ENCODE data around the gene PRRC2B. TPM values are rescaled to one million over a fixed set of nuclear protein-coding genes. Genes with fewer than 3 reads are reported as not detected.
"Not testable (repeated sequence)": the region's sequence is repeated elsewhere in the genome, so short reads cannot be mapped to it uniquely, and the experiment has no call there.

PRRC2B gene
- 96.5 and 106 TPM in 2 replicates for total RNA-seq (2014; rRNA removed; shearing (Covaris generic))

DNA sequence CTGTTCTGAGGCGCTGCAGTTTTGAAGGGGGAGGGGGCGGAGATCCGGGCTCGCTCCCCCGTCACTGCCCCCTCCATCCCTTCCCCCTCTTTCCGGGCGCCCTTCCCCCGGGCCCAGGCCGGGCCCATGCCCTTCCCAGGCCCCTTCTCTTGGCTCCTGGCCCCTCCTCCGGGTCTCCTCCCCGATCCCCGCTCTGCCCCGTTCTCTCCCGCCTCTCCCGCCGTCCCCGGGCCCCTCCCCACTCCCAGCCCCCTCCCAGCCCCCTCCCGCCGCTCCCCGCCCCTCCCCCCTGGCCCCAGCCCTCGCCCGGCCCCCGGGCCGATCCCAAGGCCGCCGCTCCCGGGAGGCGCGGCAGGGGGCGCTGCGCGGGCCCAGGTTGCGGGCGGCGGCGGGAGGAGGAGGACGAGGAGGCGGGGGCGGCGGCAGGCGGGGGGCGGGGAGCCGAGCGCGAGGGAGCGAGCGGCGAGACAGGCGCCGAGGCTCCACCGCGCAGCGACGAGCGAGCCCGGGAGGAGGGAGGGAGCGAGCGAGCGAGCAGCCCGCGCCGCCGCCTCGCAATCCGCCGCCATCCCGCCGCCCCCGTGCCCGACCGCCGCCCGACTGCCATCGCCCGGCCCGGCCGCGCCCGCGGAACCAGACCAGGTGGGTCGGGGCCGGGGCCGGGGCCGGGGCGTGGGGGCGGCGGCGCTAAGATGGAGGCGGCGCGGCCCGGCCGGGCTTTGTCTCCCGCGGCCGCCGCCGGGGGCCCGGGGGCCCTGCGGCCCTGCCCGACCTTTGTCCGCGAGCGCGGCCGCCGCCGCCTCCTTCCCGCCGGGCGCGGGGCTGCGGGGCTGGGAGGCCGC lies at the start of gene PRRC2B:
PRRC2B (plus strand) TSS at position 465 of the 842 bp plus-strand sequence. CDS start 36,059 bp downstream, outside the sequence.
- peak; percentile 76 for DNase-seq (ENCODE audit: low spot score)

DNA sequence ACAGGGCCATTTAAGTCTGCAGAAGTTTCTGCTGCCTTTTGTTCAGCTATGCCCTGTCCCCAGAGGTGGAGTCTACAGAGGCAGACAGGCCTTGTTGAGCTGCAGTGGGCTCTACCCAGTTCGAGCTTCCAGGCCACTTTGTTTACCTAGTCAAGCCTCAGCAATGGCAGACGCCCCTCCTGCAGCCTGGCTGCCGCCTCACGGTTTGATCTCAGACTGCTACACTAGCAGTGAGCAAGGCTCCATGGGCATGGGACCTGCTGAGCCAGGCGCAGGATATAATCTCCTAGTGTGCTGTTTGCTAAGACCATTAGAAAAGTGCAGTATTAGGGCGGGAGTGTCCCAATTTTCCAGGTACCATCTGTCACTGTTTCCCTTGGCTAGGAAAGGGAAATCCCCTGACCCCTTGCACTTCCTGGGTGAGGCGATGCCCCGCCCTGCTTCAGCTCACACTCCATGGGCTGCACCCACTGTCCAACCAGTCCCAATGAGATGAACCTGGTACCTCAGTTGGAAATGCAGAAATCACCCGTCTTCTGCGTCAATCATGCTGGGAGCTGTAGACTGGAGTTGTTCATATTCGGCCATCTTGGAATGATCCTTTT lies 48.9 kb upstream of the PRRC2B start:
- not testable (repeated sequence) for DNase-seq (ENCODE audit: low spot score)

DNA sequence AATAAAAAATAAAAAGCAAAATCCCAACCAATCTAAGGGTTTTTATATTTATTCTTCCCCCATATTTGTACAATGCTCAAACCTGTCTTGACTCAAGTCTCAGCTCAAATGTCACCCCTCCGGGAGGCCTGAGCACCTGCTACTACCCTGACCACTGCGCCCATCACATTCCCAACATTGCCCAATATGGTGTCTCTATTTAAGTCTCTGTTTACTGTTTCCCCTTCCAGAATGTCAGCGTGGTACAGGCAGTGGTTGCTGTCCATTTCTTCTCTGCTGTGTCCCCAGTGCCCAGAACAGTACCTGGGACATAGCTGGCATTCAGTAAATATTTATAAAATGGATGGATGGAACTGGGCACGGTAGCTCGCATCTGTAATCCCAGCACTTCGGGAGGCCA lies 47.3 kb upstream of the PRRC2B start:
- no peak for DNase-seq (ENCODE audit: low spot score)

DNA sequence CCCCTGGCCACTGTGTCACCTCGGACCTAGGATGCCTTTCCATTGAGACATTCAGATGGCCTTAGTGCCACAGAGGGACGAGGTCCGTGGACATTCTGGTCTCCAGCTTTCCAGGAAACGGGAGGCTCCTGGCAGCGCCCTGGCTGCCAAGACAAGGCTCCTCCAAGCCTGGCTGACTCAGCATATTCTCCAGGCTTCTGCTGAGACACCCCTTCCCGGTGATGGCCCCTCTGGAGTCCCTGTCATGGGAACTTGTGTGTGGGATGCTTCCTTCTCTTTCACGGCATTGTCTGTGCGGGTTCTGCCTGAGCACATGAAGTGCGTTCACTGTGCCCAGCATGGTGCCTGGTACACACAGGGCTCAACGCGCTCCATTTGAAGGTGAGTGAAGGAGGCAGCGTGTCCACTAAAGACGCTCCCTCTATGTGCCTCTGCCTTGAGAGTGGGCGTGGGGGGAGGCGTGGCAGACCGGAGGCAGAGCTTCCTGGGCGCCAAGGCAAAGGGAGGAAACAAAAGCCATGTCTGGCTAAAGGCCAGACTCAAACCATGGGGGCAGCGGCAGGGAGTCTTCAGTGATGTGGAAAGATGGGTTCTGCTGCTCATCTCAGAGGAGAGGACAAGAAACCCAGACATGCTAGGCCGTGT lies 46.4 kb upstream of the PRRC2B start:
- no peak for DNase-seq (ENCODE audit: low spot score)

DNA sequence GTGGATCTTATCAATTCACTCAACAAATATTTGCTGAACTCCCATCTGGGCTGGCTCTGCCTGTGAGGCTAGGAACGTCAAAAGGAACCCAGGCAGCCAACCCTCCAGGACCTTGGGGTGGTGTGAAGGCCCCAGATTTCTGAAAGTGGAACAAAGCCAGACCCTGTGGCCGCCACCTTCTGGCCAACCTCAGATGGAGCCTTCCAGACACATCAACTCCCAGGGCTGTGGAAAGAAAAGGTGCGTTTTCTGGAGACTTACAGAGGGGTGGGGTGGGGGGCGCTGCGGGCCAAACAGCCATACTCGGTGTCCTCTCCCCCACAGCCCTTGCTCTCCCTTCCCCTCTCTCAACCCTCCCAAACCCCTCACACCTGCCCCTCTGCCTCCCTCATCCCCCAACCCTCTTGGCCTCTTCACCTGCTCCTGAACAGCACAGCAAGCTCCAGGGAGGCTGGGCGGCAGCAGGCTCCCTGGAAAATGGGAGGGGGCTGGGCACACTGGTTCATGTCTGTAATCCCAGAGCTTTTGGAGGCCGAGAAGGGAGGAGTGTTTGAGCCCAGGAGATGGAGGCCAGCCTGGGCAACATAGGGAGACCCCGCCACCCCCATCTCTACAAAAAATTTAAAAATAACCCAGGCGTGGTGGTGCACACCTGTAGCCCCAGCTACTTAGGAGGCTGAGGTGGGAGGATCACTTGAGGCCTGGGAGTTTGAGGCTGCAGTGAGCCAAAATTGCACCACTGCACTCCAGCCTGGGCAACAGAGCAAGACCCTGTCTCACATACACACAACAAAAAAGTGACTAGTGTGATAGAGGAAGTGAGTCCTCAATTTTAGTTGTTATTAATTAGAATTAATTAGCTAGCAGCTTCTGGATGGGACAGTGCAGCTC lies 45.0 kb upstream of the PRRC2B start:
- no peak for DNase-seq (ENCODE audit: low spot score)

DNA sequence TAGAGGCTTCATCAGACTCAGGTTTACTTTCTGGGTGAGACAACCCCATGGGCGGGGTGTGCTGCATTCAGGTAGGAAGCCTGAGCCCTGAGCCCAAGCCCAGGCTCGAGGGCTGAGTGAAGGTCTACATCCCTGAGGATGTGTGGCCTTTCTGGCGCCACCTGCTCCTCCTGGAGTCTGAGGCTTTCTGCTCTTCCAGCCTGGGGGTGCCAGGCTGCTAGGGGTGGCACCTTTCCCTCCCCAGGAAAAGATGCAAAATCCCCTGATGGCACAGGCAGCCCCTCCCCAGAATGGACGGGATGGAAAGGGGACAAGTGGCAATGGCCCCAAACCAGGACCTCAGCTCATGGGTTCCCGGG lies 44.4 kb upstream of the PRRC2B start:
- no peak for DNase-seq (ENCODE audit: low spot score)

- DNase-seq (ENCODE audit: low spot score), result peak; percentile 88
These were observed 43.9 kb upstream of the PRRC2B start for GRCh38 chr9:131349881-131350563.

DNA sequence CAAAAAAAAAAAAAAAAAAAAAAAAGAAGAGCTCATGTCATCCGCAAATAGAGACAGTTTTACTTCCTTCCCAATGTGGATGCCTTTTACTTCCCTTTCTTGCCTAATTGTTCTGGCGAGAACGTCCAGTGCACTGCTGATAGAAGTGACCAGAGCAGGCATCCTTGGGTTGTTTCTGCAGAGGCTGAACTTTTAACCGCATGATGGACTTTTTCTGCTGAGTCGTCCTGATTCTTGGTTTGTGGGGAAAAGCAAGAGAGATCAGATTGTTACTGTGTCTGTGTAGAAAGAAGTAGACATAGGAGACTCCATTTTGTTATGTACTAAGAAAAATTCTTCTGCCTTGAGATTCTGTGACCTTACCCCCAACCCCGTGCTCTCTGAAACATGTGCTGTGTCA lies 37.4 kb upstream of the PRRC2B start:
- not testable (repeated sequence) for DNase-seq (ENCODE audit: low spot score)

DNA sequence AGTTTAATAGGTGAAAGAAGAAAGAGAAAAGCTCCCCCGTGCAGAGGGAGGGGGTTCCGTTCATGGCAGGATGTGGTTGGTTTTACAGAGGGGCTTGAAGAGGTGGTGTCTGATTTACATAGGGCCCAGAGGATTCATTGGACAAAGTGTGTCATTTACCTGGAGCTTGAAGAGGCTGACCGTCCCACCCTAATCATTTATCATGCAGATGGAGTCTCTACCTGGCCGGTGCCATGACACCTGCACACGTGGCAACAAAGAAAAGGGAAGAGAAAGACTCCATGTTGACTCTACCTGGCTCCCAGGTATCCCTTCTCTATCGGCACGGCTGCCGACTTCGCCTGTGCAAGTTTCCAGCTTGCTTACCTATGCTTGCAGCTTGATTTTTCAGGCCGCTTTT lies 35.3 kb upstream of the PRRC2B start:
- DNase-seq (ENCODE audit: low spot score), result no peak

DNA sequence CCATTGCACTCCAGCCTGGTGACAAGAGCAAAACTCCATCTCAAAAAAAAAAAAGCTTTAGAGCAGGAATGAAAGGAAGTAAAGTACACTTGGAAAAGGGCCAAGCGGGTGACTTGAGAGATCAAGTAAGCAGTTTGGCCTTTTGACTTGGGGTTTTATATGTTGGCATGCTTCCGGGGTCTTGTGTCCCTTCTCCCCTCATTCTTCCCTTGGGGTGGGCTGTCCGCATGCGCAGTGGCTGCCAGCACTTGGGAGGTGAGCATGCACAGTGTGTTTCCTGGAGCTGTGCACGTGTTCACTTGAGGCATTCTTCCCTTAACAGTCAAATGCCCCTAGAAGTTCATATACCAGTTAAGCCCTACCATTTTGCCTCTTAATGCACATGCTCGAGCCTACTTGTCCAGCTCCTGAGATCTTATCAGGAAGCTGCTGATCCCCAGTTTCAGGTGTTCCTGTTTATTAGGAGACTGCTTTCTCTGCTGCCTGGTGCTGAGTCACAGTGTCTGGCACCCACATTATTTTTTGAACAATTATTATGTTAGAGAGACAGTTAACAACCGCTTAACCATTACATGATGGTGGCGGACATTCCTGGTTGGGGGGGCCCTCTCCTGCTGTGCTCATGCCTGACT lies 32.6 kb upstream of the PRRC2B start:
- peak; percentile 88 for DNase-seq (ENCODE audit: low spot score)

GRCh38 chr9:131365546-131365945 lies 28.3 kb upstream of the PRRC2B start:
- no peak for DNase-seq (ENCODE audit: low spot score)

DNA sequence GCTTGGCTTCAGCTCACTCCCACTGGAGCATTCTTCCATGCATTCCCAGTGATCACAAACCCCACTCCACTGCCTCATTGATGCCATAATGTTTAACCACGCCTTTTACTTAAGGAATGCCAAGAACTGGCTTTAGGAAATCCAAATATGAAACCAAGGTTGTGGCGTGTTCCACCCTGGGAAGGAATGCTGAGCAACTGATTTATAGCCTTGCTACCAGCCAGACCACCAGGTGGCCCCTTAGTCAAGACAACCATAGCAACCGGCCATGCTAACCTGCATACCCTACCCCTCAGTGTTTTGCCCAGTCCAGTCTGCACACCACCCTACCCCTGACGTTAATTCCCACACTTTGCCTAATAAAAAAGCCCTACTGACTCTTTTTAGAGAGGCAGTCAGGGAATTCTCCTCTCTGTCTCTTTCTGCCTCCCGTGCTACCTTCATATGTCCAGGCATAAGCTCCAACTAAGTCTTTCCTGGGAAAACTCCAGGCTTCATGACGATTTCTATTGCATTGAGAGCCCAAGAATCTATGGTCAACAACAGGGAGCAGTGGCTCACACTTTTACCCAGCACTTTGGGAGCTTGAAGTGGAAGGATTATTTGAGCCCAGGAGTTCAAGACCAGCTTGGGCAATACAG lies 27.0 kb upstream of the PRRC2B start:
- peak; percentile 80 for DNase-seq (ENCODE audit: low spot score)

GRCh38 chr9:131367450-131367849 lies 26.4 kb upstream of the PRRC2B start:
- peak; percentile 34 for DNase-seq (ENCODE audit: low spot score)

GRCh38 chr9:131370638-131371037 lies 23.2 kb upstream of the PRRC2B start:
- no peak for DNase-seq (ENCODE audit: low spot score)

DNA sequence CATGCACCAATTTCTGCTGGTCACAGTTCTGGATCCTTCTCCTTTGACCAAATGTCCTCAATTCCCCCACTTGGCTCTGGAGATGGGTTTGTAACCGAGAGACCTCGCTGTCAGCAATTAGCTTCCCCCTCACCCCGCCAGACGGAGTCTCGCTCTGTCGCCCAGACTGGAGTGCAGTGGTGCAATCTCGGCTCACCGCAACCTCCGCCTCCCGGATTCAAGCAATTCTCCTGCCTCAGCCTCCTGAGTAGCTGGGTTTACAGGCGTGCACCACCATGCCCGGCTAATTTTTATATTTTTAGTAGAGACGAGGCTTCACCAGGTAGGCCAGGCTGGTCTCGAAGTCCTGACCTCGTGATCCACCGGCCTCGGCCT lies 21.3 kb upstream of the PRRC2B start:
- not testable (repeated sequence) for DNase-seq (ENCODE audit: low spot score)

- not testable (repeated sequence) for DNase-seq (ENCODE audit: low spot score)
These were observed 19.2 kb upstream of the PRRC2B start for GRCh38 chr9:131374638-131375037.

GRCh38 chr9:131379056-131379455 lies 14.8 kb upstream of the PRRC2B start:
- no peak for DNase-seq (ENCODE audit: low spot score)

- peak; percentile 75 for DNase-seq (ENCODE audit: low spot score)
These were observed 10.8 kb upstream of the PRRC2B start for GRCh38 chr9:131382850-131383729.

DNA sequence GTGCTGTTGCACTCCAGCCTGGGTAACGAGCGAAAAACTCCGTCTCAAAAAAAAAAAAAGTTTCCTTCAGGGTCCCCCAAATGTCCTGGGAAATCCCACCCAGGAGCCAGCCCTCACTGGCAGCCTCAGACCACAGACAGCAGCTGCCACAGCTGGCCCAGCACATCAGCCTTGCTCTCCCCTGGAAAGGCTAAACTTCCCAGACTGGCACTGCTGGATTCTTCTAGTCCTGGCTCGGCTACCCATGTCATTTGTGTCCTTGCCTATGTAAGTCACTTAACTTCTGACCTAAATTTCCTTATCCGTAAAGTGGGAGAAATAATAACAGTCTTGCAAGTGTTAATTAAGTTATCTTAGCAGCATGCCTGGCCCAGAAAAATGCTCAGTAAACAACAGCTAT lies 8.6 kb upstream of the PRRC2B start:
- DNase-seq (ENCODE audit: low spot score), result no peak
